Stomach (tissue), 9 donors: ENCODE data around the gene TNNT1. TPM values are rescaled to one million over a fixed set of nuclear protein-coding genes. Genes with fewer than 3 reads are reported as not detected.
"Not testable (repeated sequence)": the region's sequence is repeated elsewhere in the genome, so short reads cannot be mapped to it uniquely, and the experiment has no call there.

Source experiments
- DNase-seq, 2 donors: peaks; one replicate each; pipeline versions ENCODE4 v3.0.0 to v3.0.0-alpha.2; 2013 to 2019
- H3K27ac ChIP-seq, 5 donors: fragments of 200-600 bp in 4 of 5; sonication (generic) in 4 of 5; one replicate each; pipeline ENCODE4 v1.5.1; 2013 to 2019; ENCODE audit warnings: mild to moderate bottlenecking in 1 of 5, moderate library complexity in 1 of 5
- H3K27me3 ChIP-seq, 3 donors: fragments of 200-600 bp; sonication (generic); one replicate each; pipeline ENCODE4 v1.5.1; 2017 to 2019; ENCODE audit warnings: mixed run types in 1 of 3
- H3K36me3 ChIP-seq, 4 donors: fragments of 200-600 bp; sonication (generic); 1 replicate in 3 of 4; 2 replicates in 1 of 4; pipeline ENCODE4 v1.5.1; 2016 to 2019
- H3K4me1 ChIP-seq, 4 donors: fragments of 200-600 bp; sonication (generic); one replicate each; pipeline ENCODE4 v1.5.1; 2016 to 2019
- H3K4me3 ChIP-seq, 4 donors: fragments of 200-600 bp; sonication (generic) in 3 of 4; one replicate each; pipeline ENCODE4 v1.5.1; 2016 to 2019; ENCODE audit warnings: mild to moderate bottlenecking in 1 of 4
- H3K9me3 ChIP-seq, 4 donors: fragments of 200-600 bp; sonication (generic); one replicate each; pipeline ENCODE4 v1.5.1; 2016 to 2019
- CTCF ChIP-seq, 7 experiments: fragments of 450-650 bp in 4 of 7; fragments of 200-600 bp in 3 of 7; sonication (generic) in 3 of 7; IDR thresholded peaks; one replicate each; pipeline ENCODE4 v1.5.1; 2016 to 2019; ENCODE audit warnings: antibody characterized with exemption in 7 of 7, control low read depth in 2 of 7, mild to moderate bottlenecking in 1 of 7
- EP300 ChIP-seq: sonication (generic); formaldehyde crosslinking; IDR thresholded peaks from one replicate; pipeline ENCODE4 v1.6.1; 2017; ENCODE audit warnings: antibody characterized with exemption
- POLR2A ChIP-seq, 4 donors: fragments of 450-650 bp; IDR thresholded peaks; one replicate each; pipeline ENCODE4 v1.6.1; 2016; ENCODE audit warnings: antibody characterized with exemption in 4 of 4, control low read depth in 2 of 4, mild to moderate bottlenecking in 1 of 4, moderate library complexity in 1 of 4
- POLR2AphosphoS5 ChIP-seq, 3 donors: sonication (generic); formaldehyde crosslinking; IDR thresholded peaks; one replicate each; pipeline ENCODE4 v1.6.1; 2016; ENCODE audit warnings: antibody characterized with exemption in 3 of 3
- WGBS, 5 donors: extraction: QIAGEN DNeasy Blood & Tissue Kit in 3 of 5; methylation state at CpG; one replicate each; pipeline versions ENCODE4 v1.1.5 to v1.1.7; 2013 to 2018; 5-methylcytosine and 5-hydroxymethylcytosine counted together
- intact Hi-C: fragments of 100-400 bp; cut with DNase I; formaldehyde crosslinking; loops from one replicate; pipeline ENCODE4 v1.15.1; 2023; ENCODE audit warnings: low total_unique reads
- polyA plus RNA-seq, 3 donors: library from polyadenylated mRNA; stranded (reverse); fragments of 200-250 nt; gene quantifications; one replicate each; pipeline ENCODE4 v1.2.3, GENCODE V29; 2013
- total RNA-seq, 5 donors: library from RNA; depleted of rRNA; stranded (reverse); fragments of >200 nt; gene quantifications; one replicate each; pipeline versions ENCODE4 v1.1.0 to v1.2.3, GENCODE V29; 2014 to 2016
- donor health status: healthy with polysubstance abuse.
- donor health status: Bipolar disorder and iron deficiency.
- donor health status: healthy.

Gene TNNT1
- total and polyA plus RNA-seq, 8 donors, result 0.87 to 19.6 (median 3.9) TPM; not detected in 4

- Histone ChIP-seq H3K9me3 (no peaks in the 10 kb centered on the region), H3K36me3 (no peaks in the 10 kb centered on the region), H3K4me3 (peak overlapping the region in 3 of 4 donors; percentile 7 to 22 (median 22)), H3K27ac (no peak overlapping the region), H3K27me3 (peaks cover 18 to 92% (median 55%) of the 10 kb centered on the region in 3 donors), H3K4me1 (peaks cover 0 to 32% (median 18%) of the 10 kb centered on the region in 4 donors)
- DNase-seq, result peak; percentile 65 to 78
- 3 to 11% (median 4%) methylated on average over 40 to 52 of the region's 52 CpGs for WGBS, 5 donors
- intact Hi-C loops, result no loop called here
- no peak for TF ChIP-seq EP300
- no peak for TF ChIP-seq POLR2A (IDR thresholded peaks at IDR 0.05)
- no peak for TF ChIP-seq POLR2AphosphoS5 (IDR thresholded peaks at IDR 0.05)
- TF ChIP-seq CTCF (IDR thresholded peaks at IDR 0.05), result no peak
Observed at GRCh38 chr19:55156202-55157063, 7.4 kb upstream of the TNNT1 start.

- H3K27ac ChIP-seq, H3K9me3 ChIP-seq, H3K36me3 ChIP-seq, intact Hi-C loops, DNase-seq: not testable (repeated sequence)
- Histone ChIP-seq H3K4me3 (peak overlapping the region in 2 of 4 donors; percentile 22), H3K27me3 (peaks cover 12 to 92% (median 48%) of the 10 kb centered on the region in 3 donors), H3K4me1 (peaks cover 0 to 29% (median 17%) of the 10 kb centered on the region in 4 donors)
- WGBS, 5 donors, result 0 to 15% (median 7%) methylated on average over 5 of the region's 5 CpGs
Observed at GRCh38 chr19:55155784-55156183, 6.8 kb upstream of the TNNT1 start.

- no peak for DNase-seq
- no peaks in the 10 kb centered on the region for H3K36me3 ChIP-seq
- 84 to 90% (median 87%) methylated on average over 12 of the region's 12 CpGs for WGBS, 5 donors
- H3K9me3 ChIP-seq, result no peaks in the 10 kb centered on the region
- peaks cover 9 to 92% (median 51%) of the 10 kb centered on the region in 3 donors for H3K27me3 ChIP-seq
- no peak overlapping the region for H3K4me3 ChIP-seq
- no peak for TF ChIP-seq CTCF (IDR thresholded peaks at IDR 0.05)
- TF ChIP-seq POLR2AphosphoS5 (IDR thresholded peaks at IDR 0.05), result no peak
- TF ChIP-seq POLR2A (IDR thresholded peaks at IDR 0.05), result no peak
- intact Hi-C loops, result no loop called here
- no peak overlapping the region for H3K27ac ChIP-seq
- H3K4me1 ChIP-seq, result peaks cover 0 to 15% (median 12%) of the 10 kb centered on the region in 4 donors
Observed at GRCh38 chr19:55153652-55154264, 4.8 kb upstream of the TNNT1 start.

GRCh38 chr19:55152017-55152416 is 3.0 kb upstream of the TNNT1 start:
- no peak for DNase-seq
- intact Hi-C loops, result no loop called here
- Histone ChIP-seq H3K9me3 (no peaks in the 10 kb centered on the region), H3K27ac (no peak overlapping the region), H3K27me3 (peaks cover 12 to 92% (median 51%) of the 10 kb centered on the region in 3 donors), H3K4me1 (peaks cover 0 to 14% (median 12%) of the 10 kb centered on the region in 4 donors), H3K36me3 (no peaks in the 10 kb centered on the region), H3K4me3 (no peak overlapping the region)
- TF ChIP-seq POLR2AphosphoS5 (IDR thresholded peaks at IDR 0.05), result no peak
- no peak for TF ChIP-seq CTCF (IDR thresholded peaks at IDR 0.05)
- TF ChIP-seq EP300, result no peak
- no peak for TF ChIP-seq POLR2A (IDR thresholded peaks at IDR 0.05)
